ENCODE data around the gene PTGR3.

Gene PTGR3

DNA sequence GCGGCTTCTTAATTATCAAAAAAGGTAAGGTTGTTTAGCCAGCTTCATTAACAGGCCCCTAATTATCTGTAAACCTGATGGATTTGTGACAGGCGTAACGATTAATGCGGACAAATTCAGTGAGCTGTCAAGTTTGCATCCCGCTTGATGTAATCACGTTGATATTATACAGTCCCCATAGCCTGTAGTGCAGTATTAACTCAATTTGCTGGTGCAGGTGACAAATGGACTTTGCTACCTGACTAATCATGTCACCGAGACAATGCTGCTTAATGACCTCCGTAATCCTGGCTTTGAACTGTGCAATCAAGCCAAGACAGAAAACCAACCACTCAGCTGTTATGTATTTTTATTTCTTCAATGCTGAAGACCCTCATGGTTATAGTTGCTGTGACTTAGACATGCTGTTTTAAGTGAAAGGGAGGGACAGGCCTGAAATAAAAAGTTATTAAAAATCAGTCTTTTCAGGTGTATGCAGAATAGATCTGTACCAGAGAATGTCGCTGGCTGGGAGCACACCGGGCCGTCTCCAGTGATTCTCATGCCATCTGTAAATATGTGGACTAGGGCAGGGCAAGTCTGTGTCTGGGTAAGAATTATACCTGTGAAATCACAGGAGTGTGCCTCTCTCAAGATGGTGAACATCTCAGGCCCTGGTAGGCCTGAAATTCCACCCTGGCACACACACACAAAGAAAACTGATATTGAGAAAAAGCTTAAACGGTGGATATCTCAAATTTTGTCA is 6.0 kb upstream of the PTGR3 start:
- DNase-seq = peak; percentile 88

DNA sequence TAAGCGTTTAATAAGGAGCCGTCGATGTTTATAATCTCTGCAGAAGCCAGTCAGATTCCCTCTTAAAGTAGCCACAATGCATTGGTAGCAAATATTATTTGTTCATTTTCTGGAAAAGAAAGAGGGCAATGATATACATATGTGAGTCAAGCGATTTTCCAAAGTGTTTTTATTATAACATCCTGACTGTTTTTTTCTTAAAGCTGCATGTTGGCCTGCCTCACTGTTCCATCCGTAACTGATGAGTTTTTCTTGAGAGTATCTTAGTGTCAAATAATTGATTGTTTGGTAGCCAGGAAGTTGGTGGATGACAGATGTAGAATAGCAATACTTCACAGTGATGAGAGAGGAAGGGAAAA is 5.4 kb upstream of the PTGR3 start:
- DNase-seq = no peak

DNA sequence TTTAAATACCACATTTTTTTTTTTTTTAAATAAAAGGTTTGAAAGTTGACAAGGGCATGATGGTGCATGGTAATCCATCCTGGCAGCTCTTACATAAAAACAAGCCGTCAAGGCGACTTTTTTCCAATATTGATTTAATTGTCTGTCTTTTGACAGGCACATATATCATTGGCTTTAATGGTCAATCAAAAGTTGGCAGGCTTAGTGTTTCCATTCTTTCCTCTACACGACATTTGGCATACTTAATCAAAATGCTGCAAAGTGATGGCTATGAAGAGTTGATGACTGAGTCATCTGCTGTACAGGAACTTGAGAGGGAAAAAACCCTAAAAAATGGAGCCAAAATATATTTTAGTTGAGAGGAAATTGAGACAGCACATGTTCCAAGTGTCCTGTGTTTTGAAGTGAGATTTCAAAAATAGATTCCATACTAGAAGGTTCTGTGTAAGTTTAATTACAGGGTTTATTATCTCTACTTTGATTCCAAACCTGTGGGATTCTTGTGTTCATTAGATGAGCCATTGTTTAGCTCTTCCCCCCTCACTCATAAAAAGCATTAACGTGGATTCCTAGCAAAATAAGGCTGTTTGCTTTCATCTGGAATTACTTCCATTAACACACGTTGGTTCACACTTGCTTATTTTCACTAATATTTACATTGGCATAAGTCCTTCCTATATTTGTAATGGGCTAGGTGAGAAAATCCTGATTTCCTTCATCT is 4.8 kb upstream of the PTGR3 start:
- peak; percentile 64 for DNase-seq

DNA sequence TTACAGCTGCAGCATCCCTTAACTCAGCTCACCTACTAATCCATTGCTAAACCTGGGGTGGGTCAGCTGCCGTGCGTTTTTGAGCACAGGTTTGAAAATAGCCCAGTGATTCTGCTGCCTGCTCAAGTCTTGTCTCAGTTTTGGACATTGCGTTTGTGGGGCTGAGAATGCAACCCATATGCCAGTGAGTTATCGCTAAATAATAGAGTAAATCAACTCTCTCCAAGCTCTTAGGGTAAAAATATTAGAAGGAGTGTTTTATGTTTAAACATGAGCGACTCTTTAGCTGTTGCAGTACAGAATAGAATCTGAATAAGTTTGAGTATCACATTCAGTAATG is 3.8 kb upstream of the PTGR3 start:
- no peak for DNase-seq

DNA sequence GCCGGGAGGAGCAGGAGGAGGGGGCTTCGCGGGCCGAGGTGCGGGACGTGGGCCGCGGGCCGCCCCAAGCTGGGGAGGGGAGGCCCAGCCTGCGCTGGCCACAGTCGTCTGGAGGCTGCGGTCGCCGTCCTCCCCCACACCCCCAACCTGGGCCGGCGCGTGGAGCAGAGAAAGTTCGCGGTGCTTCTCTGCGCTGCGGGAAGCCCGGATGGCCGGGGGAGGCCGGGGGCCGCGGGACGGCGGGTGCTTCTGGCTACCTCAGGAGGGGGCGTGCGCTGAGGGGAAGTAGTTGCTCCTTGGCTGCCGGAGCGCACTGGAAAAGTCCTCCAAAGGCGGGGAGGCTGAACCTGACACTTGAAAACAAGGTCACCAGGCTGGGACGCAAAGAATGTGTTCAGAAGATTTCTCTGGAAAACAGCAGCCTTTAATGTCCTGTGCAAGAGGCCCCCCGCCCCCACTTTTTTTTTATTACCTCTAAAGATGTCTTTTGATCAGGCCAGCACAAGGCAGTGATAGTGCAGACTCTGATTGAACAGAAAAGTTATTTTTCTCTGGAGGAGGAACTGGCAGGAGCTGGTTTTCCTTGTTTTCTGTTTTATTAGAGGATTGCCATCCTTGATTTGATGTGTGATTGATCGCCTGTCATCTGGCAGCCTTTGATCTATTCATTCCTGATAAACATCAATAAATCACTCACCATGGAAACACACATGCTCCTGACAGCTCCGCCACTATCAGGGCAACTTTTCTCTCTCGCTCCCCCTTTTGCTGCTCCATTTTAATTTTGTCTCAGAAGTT is 3.2 kb upstream of the PTGR3 start:
- peak; percentile 68 for DNase-seq

DNA sequence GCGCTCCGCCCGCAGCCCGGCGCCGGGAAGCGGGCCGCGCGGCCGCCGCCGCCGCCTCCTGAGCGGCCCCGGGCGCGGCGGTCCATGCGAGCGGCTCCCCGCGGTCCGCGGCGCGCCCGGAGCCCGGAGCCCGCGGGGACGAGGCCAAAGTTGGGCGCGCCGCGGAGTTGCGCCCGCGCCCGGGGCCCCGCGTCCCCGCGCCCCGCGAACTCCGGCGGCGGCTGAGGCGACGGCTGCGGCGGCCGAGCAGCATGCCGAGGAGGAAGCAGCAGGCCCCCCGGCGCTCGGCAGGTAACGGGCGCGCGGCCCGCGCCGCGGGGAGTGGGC is 2.6 kb upstream of the PTGR3 start:
- peak; percentile 68 for DNase-seq

DNA sequence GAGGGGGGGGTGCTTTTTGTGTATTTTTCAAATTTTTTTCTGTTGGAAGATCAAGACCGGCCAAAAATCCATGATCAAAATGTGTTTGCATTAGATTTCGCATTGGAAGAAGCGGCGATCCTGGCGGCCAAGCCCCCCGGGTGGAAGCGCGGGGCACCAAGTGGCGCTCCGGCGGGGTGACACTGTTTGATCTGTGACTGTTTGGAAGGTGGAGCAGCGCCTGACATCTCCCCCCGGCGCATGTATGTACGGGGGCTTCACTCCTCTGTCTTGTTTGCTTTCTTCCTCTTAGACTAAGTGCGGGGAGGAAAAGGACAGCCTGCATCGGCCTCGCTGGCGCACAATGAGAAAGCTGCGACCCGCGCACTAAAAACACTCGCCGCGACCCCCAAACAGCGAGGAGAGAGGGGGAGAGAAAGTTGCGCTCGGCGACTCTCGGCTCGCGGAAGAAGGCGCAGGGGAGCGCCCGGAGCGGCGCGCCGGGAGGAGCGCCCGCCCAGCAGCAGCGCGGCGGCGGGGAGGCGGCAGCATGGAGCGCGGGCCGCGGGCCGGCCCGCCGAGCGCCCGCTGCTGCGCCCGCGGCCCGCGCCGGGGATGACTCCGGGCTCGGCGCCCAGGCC is 2.2 kb upstream of the PTGR3 start:
- DNase-seq = peak; percentile 69

DNA sequence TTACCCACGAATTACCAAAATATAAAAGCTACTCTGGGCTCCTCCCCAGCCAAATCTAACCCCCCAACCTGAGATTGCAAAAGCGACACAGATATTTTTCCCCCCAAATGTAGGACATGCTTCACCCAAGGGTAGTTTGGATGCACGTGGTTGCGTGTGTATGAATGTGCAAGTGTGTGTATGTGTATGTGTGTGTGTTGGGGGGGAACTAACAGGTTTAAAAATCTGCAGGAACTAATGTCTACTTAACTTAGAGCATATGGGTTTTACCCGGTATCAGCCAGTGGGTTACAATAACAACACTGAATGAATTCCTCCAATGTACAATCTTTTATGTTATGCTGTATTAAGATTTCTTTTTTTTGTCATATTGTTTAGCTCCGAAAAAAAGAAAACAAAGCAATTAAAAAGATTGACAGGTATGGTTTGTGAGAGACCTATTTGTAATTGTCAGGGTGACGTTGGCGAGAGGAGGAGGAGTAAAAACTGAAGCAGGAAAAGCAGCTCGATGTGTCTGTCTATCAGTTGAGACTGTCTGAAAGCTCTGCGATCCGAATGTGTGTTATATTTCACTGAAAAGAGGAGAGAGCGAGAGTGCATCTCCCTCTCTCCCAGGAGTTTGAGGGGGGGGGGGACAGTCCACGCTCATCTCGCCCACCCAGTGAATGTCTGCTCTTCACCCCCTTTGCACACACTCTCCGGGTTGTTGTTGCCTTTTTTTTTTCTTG is 1.5 kb upstream of the PTGR3 start, which contains the start of gene TSHZ1:
Gene TSHZ1 (plus strand): TSS at position 524 of the 728 bp plus-strand sequence. CDS start 1,080 bp downstream, outside the sequence.
- peak; percentile 92 for DNase-seq

DNA sequence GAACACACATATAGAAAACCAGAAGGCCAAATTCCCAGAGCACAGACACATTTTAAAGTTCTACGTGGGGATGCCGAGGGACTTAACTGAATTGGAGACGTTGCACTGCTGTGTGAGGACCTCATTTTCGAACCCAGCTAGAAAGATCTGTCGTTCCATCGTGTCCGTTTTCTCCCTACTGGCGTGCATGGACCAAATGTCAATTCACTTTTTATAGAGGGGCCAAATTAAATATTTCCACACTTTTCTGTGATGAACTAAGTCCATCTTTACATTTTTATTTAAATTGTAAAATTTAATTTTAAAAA is 966 bp upstream of the PTGR3 start:
- peak; percentile 72 for DNase-seq

DNA sequence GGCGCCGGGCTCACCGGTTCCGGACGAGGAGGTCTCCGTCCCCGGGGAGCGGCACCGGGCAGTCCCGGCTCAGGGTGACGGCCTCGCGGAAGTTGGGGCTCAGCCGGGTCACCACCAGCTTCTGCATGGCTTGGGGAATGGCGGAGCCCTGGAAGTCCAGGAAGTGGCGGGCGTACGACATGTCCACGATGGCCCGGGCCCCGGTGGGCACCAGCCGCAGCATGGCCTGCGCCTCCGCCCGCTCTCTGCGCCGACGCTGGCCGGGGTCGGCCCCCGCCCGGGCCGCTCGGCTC is 157 bp downstream of the PTGR3 start:
- no peak for DNase-seq

DNA sequence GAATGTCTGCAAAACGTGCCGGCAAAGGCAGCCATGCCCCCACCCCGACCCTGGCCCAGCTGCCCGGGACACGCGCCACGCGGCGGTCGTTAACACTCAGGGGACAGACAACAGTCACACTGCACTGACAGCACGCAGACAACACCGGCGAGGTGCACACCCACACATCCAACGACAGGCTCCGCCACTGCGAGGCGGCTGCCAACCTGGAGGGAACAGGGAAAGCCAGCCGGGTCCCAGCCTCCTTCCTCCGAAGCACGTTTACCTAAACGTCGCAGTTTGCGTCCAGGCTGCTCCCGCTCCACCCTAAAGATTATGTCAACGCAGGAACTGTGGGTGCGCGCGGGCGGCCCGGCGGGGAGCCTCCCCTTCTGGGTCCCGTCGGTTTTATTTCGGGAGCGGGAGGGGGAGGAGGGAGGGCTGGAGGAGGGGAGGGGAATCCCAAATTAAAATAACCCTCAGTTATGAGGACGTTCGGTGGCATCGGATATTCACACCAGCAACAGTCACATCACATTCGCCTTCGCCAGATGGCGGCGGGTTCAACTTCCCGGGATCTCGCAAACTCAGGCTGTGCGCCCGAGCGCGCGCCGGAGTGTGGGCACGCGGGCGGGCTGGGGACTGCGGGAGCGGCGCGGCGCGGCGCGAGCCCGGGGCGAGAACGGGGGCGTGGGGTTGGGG is 644 bp downstream of the PTGR3 start:
- DNase-seq = peak; percentile 72

DNA sequence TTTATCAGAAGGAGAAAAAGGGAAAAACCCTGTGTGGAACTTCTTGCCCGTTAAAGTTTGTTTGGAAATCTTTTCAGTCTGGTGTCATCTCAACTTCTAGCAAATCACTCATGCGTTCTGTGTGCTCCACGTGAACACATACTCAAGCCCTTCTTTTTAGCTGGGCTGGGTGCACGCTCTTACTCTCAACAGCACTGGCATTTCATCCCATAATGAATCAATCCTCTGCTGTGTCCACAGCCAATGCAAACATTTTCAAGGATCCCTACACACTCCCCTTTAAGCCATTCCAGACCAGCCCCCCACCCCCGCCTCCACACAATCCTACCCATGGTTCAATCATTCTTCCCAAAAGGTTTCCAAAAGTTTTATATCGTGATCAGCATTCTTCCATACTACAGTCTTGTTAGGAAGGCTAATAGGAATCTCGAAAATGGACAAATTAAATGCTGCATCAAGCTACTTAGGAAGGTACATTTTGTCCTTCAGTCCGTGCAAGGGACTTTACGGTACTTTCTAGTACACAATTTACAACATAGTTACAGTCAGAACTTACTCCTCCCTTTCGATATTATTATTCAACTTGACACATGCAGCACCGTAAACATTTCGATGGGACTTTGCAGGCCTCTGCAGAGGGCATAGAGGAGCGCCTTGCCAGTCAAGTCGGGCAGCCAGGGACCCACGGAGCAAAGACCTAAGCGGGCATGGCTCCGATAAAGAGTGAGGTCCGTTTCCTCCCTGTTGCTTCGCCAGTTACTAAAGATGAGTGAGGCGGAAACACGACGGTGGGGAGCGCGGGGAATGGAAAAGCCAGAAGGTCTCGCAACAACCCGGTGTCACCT is 1.4 kb downstream of the PTGR3 start:
- peak; percentile 71 for DNase-seq

DNA sequence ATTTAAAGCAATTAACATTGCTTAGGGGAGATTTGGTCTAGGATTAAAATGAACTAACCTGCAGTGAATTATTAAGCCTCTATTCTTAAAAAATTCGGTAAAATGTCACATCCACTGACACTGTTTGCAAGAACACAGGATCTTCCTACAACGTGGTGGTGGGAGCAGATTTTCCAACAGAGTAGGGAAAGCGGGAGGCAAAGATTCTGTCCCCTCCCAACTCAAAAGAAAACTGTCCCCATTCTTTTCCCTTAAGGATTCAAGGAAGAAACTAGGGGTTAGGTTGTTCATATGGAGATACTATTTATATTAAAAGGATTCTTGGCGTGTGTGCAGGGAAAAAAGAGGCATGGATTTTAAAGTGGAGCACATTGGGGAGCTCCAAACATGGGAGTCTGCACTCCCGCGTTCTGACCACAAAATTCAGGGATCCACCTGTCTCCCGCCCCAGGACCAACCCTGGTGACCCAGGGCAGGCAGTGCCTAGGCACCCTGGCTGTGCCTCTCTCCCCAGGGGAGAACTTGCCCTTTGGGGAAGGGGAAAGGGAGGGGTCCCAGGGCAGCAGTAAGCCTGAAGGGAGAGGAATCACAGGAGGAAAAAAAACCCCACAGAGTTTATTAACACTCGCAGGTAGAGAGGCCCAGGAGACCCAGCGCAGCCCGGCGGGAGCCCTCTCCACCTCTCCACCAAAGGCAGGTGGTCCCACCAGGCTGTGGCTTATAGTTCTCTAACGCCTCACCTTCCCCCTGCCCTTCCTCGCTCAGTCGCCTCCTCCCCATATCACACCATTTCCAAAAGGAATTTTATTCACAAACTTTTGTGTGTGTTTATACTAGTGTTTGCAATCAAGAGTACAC is 2.3 kb downstream of the PTGR3 start:
- no peak for DNase-seq

DNA sequence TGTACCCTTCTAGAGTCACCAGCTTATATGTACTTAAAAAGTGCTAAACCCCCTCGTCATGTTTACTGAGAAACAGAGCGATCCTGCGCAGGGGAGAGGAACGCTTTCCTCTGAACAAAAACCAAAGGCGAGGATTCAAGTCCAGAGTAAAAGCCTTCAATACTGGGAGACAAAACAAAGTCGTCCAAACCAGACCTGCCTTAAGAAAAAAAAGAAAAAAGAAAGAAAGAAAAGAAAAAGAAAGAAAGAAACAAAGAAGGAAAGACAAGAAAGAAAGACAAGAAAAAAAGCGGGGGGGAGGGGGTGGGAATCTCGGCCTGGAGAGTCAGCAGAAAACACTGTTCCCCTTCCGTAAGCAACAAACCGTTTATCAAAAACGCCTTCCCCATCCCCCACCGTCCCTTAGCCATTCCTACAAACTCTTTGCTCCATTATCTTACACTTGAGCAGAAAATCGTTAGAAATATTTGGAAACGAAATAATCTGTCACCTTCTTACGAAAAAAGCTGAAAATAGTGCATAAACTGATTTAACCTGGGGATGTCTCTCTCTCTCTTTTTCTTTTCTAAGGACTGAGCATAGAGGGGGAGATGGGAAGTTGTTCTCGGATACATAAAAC is 3.3 kb downstream of the PTGR3 start:
- no peak for DNase-seq

DNA sequence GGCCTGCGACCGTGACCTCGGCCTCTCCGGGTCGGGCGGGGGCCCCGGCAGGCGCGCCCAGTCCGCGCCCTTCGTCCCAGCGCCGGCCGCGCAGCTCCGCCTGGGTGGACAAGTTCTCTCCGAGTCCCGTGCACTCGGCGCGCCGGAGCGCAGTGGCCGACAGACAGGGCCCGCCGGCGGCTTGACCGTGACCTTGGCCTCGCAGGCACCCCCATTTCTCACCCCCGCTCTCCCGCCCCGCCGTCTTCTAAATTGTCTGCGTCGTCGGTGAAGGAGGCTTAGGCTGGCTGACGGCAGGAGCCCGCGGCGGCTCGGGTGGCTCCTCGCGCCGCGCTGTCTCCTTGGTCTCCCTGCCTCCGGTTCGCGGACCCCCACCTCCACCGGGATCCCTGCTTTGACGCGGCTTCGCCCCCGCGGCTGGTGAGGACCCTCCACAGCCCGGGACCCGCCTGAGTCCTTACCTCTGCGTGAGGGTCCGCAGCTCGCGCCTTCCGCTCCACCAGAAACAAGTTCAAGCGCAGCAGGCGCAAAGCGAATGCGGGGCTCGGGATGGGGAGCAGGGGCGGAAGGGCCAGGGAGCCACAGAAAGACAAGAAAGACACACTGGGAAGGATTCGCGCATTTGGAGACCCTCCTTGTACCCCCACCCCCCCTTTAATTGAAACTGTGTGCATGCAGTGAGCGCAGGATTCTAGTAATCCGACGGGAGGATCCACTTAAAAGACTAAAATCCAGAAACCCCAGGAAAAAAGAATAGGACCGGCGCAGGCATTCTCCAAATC is 4.0 kb downstream of the PTGR3 start:
- no peak for DNase-seq

DNA sequence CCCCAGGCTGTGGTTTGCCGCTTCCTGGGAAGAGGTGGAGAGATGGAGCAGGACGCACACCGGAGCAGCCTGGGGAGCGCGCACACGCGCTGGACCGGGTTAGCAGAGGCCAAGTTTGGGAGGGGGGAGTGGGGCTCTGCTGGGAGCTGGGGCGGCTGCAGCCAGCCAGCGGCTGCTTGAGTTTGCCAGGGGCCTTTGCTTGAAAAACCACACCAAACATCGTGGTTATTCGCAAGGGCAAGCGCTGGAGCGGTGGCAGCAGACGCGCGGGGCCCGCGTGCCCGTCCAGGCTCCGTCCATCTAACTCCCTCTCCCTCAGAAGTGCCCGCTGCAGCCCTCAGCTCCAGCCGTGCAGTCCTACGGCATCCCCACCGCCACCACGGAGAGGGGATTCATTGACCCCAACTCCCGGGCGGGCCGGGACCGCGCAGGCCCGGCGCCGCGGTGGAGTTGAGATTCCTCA is 4.6 kb downstream of the PTGR3 start:
- DNase-seq = no peak

DNA sequence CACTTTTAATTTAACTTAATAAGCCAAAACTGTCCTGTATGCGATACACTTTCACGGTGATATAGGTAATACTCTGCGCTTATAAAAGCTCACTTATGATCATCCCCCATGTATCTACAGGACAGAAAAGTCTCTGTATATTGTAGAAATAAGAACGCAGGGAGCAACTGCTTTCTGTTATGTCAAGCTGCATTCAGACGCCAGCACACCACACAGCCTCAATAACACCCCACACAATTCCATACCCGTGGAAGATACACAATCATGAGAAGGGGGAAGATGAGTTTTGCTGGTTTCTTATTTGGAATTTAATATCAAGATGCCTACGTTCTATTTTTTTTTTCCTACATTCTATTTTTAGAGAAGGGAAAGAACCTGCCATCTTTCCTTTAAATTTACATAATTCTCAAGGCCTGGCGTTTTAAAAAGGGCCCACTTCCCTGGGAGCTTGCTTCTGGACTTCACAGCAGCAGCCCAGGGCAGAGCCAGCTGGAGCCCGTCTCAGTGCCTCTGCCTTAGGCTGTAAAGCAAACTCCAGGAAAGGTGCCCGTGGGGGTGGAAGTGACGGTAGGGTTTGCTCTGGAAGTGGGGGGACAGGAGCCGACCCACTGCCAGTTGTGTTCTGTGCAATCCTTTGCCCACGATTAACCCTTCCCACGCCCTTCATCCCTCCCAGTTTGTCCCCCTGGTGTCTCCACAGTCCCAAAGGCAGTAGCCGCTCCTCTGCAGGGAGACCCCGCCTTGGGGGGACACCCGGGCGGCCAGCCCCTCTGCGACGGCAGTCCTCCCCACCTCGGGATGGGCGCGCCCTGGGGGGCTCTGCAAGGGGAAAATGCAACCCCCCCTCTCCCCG is 5.3 kb downstream of the PTGR3 start:
- no peak for DNase-seq

DNA sequence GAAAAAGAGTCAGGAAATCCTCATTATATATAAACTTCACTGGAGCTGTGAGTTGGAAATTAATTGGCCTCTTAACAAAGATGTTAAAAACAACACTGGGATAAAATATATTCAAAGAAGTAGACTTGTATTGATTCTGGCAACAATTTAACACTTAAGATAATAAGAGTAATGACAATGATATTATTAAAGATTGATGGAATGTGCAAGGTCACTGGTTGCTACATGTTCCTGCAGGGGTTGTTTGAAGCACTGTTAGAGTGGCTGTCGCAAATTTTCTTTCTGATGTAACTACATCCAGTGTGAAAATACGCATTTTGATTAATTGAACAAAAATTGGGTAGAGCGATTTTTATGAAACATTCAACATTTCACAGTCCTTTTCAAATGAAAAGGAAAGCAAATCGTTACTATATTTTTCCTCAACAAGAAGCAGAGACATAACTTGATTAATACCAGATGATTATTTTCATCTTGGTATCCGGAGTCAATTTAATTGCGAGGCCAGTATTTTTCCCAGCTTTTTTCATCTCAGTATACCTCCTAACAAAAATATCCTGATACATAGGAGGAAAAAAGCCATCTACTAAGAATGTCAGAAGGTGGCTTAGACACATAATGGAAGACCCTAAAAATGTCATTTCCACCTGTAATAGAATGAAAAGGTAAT is 6.1 kb downstream of the PTGR3 start:
- DNase-seq = no peak

Data from NCI-H146 (cell line).